Prostate gland (tissue), 2 donors: ENCODE measurements around the gene ACTG2.

Experiments
- CTCF ChIP-seq, 4 experiments: fragments of 200-600 bp in 2 of 4; fragments of 450-650 bp in 2 of 4; sonication (generic) in 2 of 4; IDR thresholded peaks; 1 replicate in 3 of 4; 2 replicates in 1 of 4; pipeline ENCODE4 v1.5.1; 2016 to 2019; ENCODE audit warnings: antibody characterized with exemption in 4 of 4, mild to moderate bottlenecking in 2 of 4, moderate library complexity in 2 of 4
- POLR2A ChIP-seq: fragments of 450-650 bp; IDR thresholded peaks from one replicate; pipeline ENCODE4 v1.6.1; 2016; ENCODE audit warnings: antibody characterized with exemption, mild to moderate bottlenecking
- POLR2AphosphoS5 ChIP-seq: sonication (generic); formaldehyde crosslinking; IDR thresholded peaks from one replicate; pipeline ENCODE4 v1.6.1; 2017; ENCODE audit warnings: antibody characterized with exemption

GRCh38 chr2:73915437-73915993 is 22.7 kb downstream of the ACTG2 start:
- TF ChIP-seq POLR2A (no peak), POLR2AphosphoS5 (no peak), CTCF (IDR thresholded peaks at IDR 0.05) (no peak)
